HG03432 (cell line): ENCODE data around the gene RPLP2.

Source experiments
- ATAC-seq: cut with Tn5 transposase; IDR thresholded peaks from one replicate; pipeline ENCODE4 v1.9.1; 2021; ENCODE audit warnings: mild to moderate bottlenecking, moderate library complexity; ENCODE audit not compliant: unreplicated experiment

Gene RPLP2

DNA sequence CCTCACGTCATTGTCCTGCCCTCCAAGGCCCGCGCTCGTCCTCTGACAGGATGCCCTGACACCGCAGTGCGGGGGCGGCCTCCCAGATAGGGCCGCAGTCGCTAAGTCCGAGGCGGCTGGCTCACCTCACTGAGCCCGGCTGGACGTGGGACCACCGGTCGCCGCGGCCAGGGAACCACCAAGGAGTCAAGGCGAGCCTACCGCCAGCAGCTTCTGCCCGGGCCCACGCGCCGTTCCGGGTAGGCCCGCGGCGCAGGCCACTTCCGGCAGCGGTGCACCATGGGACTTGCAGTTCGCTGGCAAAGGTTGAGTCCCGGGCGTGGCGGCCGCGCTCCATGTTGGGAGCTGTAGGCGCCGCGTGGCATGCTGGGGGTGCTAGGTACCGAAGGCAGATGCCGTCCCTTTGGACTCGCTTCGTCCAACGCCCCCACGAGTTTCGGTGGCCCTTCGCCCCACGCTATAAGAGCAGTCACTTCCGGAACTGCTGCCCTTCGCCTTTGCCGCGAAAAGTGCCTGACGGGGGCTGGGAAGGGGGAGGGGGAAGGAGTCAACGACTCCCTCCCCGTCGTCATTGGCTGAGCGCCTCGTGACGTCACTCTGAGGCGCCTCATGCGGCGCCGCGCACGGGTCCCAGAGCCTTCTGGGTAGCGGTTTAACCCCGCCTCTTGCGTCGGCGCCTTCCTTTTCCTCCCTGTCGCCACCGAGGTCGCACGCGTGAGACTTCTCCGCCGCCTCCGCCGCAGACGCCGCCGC lies at the start of gene RPLP2:
RPLP2 (plus strand) TSS at position 681 of the 753 bp plus-strand sequence. CDS start 268 bp downstream, outside the sequence.
- peak; percentile 78 for ATAC-seq

DNA sequence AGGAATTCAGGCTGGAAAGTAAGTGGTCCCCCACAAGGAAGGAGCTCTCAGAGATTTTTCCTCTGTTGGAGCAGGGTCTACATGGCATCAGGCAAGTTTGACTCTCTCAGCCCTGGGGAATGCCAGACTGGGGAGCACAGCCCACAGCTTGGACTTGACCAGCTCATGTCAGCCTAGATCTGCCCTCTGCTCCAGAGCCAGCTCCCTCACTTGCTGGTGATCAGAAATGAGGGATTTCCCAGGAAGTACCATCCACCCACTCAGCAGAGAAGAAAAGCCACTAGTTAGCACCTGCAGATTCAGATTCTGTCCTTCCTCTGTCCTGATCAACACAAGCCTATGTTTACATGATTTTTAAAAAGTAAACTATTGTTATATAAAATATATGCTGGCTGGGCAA lies 49.5 kb upstream of the RPLP2 start:
- ATAC-seq, result no peak

DNA sequence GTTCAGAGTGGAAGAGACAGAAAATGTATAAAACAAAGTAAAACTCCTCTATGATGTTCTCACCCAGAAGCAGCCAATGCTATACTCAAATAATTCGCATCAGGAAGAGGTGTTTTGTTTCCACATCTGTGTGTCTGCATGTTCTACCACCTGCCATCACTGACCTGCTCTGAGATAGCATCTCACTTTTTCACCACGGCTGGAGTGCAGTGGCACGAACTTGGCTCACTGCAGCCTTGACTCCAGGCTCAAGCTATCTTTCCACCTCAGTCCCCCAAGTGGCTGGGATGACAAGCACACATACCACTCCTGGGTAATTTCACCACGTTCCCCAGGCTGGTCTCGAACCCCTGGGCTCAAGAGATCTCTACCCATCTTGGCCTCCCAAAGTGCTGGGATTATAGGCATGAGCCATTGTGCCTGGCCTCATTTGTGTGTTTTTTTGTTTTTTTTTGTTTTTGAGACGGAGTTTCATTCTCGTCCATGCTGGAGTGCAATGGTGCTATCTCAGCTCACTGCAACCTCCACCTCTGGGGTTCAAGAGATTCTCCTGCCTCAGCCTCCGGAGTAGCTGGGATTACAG lies 48.1 kb upstream of the RPLP2 start:
- no peak for ATAC-seq

DNA sequence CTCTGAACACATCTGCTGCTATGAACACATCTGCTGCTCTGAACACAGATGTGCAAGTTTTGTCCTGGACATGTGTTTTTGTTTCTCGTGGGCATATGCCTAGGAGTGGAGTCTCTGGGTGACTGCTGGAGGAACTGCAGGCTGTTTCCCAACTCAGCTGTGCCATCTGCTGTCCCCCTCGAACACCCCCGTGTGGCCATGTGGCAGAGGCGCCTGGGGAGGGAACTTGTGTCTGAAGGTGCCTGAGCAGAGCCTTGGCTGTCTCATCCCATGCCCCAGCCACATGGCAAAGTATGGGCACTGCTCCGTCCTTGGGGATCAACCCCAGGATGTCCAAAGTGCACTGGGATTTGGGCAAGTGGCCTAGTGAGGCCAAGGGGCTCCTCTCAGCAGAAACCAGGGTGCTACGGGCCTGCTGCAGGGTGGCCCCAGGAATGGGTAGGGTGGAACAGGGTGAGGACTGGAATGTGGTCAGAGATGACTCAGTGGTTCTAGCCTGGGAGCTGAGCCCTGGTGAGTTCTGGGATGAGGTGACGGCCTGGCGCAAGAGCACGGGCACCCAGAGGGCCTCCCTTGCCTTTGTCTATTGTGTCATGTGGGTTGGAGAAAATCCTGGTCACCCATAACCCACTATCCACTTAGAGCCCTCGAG lies 47.2 kb upstream of the RPLP2 start:
- ATAC-seq, result no peak

DNA sequence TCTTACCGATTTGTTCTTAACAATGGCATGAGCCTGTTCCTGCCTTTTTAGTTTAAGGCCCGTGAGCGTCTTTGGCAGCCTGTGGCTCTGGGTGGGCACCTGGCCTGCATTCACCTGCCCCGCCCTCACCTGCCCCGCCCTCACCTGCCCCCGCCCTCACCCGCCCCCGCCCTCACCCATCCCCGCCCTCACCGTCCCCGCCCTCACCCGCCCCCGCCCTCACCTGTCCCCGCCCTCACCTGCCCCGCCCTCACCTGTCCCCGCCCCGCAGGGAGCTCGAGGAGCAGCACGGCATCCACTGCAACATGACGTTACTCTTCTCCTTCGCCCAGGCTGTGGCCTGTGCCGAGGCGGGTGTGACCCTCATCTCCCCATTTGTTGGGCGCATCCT lies 46.7 kb upstream of the RPLP2 start:
- ATAC-seq, result no peak

DNA sequence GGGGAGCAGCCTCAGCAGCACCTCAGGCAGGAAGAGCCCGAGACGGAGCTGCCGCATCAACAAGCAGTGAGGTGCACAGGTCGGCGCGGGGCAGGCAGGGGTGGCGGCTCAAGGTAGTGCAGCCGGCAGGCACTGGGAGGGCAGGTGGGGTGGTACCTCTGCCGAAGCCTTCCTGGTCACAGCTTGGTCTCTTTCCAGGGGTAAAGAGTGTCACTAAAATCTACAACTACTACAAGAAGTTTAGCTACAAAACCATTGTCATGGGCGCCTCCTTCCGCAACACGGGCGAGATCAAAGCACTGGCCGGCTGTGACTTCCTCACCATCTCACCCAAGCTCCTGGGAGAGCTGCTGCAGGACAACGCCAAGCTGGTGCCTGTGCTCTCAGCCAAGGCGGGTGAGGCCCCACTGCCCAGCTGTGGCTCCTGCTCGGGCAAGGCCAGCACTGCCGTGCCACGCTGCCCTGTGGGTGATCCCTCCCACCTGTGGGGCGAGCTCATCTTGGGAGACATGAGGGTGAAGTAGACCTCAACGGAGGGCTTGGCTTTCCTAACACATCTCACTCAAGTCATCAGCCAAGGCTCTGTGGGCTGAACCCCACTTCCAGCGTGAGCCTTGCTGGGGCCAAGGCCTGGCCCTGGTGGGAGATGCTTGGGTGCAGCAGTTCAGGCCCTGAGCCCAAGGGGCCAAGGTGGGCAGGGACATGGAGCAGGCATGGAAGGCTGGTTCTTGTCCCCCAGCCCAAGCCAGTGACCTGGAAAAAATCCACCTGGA lies 46.0 kb upstream of the RPLP2 start:
- ATAC-seq, result no peak

DNA sequence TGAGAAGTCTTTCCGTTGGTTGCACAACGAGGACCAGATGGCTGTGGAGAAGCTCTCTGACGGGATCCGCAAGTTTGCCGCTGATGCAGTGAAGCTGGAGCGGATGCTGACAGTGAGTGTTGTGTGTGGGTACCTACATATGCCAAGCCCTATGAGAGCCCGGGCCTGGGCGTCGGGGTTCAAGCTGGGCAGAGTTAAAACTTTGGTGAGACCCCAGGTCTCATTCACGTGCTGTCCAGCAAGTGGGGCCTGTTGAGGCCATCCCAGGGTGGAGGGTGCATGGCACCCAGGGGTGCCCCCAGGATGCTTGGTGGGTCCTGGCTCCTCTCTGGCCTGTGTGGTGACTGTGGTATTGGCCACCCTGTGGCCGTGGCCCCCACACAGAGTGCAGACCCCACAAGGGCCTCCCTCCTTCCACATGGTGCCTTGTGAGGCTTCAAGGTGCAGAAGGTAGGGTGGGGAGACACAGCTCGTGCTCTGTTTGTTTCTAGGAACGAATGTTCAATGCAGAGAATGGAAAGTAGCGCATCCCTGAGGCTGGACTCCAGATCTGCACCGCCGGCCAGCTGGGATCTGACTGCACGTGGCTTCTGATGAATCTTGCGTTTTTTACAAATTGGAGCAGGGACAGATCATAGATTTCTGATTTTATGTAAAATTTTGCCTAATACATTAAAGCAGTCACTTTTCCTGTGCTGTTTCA lies 45.3 kb upstream of the RPLP2 start:
- no peak for ATAC-seq

DNA sequence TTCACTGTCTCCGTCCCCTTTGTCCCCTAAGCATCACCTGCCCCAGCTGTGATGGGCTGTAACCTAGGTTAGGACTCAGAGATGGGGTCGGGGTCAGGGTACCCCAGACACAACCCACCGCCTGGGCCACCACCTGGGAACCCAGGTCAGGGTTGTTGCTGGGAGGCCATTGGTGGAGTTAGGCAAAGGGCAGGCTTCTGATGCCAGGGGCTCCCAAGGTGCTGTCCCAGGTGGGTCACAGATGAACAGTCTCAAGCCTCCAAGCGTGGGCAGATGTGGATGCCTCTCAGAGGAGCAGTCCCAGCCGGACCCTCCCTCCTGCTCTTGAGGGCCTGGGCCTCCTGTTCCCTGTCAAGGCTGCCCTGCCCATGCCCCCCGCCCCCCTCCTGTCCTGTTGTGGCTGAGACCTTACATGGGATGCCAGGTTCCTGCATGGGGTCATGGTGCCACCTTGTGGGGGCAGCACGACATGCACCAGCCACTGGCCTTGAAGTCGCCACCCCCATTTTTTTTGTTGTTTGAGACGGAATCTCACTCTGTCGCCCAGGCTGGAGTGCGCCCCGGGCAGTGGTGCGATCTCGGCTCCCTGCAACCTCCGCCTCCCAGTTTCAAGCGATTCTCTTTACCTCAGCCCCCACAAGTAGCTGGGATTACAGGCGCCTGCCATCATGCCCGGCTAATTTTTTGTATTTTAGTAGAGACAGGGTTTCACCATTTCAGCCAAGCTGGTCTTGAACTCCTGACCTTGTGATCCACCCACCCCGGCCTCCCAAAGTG lies 44.6 kb upstream of the RPLP2 start:
- ATAC-seq, result no peak

GRCh38 chr11:765802-766091 lies 44.0 kb upstream of the RPLP2 start:
- ATAC-seq, result no peak

DNA sequence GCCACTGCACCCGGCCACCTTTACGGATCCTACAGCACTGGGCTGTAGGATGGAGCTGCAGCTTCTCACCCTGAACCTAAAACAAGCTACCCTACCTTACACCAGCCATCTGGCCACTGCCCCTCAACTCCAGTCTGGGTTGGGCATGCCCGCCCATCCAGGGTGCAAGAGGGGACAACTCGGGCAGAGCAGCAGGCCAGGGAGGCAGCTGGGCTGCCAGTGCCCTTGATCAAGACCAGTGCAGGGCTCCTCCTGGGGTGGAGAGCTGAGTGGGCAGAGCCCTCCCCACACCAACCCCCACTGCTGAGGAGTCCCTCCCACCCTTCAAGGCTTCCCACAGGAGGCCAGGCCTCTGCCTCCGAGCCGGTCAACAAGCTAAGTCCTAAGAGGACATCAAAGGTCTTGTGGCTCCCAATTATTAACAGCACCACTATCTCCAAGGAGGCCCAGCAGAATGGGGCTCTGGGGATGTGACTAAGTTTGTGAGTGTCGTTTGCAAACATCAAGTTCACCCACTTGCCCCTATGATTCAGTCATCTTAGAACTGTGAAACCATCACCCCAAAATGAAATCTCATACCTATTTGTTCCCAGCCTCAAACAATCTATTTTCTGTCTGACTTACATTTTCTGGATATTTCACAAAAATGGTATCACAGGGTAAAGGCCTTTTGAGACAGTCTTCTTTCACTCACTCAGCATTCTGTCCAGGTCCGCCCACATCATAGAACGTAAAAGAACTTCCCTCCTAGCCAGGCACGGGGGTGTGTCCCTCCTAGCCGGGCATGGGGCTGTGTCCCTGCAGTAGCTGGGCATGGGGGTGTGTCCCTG lies 43.4 kb upstream of the RPLP2 start:
- no peak for ATAC-seq

DNA sequence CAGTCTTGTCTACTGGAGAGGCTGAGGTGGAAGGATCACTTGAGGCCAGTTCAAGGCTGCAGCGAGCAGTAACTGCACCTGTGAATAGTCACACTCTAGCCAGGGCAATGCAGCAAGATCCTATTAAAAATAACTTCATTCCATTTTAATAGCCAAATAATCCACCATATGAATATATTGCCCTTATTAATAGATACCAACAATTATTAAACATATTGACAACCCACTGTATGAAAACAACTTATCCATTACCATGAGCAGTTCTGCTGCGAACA lies 42.9 kb upstream of the RPLP2 start:
- no peak for ATAC-seq

GRCh38 chr11:767238-767637 lies 42.5 kb upstream of the RPLP2 start:
- no peak for ATAC-seq

GRCh38 chr11:769887-770641 lies 39.7 kb upstream of the RPLP2 start:
- no peak for ATAC-seq

GRCh38 chr11:770642-771616 lies 38.8 kb upstream of the RPLP2 start:
- no peak for ATAC-seq

- no peak for ATAC-seq
Observed at GRCh38 chr11:771617-772204, 38.1 kb upstream of the RPLP2 start.

DNA sequence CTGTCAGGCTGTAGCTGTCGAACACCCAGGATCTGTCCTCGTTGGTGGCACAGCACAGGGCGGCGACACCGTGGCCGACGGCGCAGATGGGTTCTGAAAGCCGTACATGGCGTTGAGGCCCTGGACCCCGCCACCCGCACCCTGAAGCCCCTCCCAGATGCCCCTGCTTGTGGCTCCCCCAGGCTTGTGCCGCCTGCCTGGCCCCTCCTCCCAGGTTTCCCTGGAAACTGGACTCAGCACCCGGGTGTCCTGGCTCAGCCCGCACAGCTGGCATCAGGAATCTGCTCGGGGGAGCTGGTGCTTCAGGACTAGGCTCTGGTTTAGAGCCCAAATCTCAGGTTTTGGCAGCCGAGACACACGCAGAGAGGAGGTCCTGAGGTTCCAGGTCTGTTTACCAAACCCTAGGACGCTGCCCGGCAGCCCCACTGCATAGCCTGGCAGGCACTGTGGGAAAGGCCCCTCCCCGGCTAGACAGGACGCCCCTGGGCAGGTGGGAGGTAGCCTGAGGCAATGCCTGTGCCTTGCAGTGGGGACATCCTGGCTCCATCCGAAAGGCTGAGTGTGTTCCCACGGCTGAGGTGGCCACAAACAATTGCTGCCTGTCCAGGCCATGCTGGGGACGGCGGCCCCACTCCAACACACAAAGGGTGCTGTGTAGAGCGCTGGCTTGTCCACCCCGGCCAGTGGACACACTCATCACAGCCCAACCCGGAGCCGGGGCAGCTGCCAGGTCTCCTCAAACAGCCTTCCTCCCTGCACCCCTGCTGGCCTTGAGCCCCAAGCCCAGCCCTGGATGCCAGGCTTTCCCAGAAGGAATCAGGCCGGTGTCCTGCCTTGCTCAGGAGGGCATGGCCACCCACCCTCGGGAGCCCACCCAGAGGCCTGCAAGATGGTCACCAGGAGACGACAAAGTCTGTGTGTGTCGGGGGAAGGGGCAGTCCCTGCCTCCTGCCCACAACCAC lies 37.1 kb upstream of the RPLP2 start:
- no peak for ATAC-seq
